Activated CD4-positive, alpha-beta T cell treated with anti-CD3 and anti-CD28 coated beads for 4 hours (primary cell): Measurements from ENCODE around the gene LGALS1.

Experiments used
- DNase-seq, 2 donors: peaks; one replicate each; pipeline ENCODE4 v3.0.0-alpha.2; 2020

LGALS1 gene

GRCh38 chr22:37674951-37675929 lies at the start of gene LGALS1:
TSS of gene LGALS1 (plus strand) at chr22:37675636. CDS start at chr22:37675703, 67 bp downstream.
- DNase-seq: peak; percentile 31 to 45

- no peak for DNase-seq
Observed at GRCh38 chr22:37625737-37626136, 49.7 kb upstream of the LGALS1 start.

GRCh38 chr22:37626144-37626543 lies 49.3 kb upstream of the LGALS1 start:
- DNase-seq: no peak

- DNase-seq: no peak
Observed at GRCh38 chr22:37626556-37627075, 48.8 kb upstream of the LGALS1 start.

- no peak for DNase-seq
Observed at GRCh38 chr22:37627121-37627520, 48.3 kb upstream of the LGALS1 start.

- peak; percentile 39 to 57 for DNase-seq
Observed at GRCh38 chr22:37627545-37627944, 47.9 kb upstream of the LGALS1 start.

GRCh38 chr22:37628830-37629229 lies 46.6 kb upstream of the LGALS1 start:
- no peak for DNase-seq

GRCh38 chr22:37629928-37630327 lies 45.5 kb upstream of the LGALS1 start:
- no peak for DNase-seq

GRCh38 chr22:37630839-37631435 lies 44.5 kb upstream of the LGALS1 start:
- no peak for DNase-seq

GRCh38 chr22:37631448-37632173 lies 43.8 kb upstream of the LGALS1 start:
- no peak for DNase-seq

- no peak for DNase-seq
Observed at GRCh38 chr22:37632174-37633088, 43.0 kb upstream of the LGALS1 start.

GRCh38 chr22:37633089-37633624 lies 42.3 kb upstream of the LGALS1 start:
- DNase-seq: no peak

- DNase-seq: no peak
Observed at GRCh38 chr22:37633625-37634416, 41.6 kb upstream of the LGALS1 start.

- DNase-seq: no peak
Observed at GRCh38 chr22:37634417-37634924, 41.0 kb upstream of the LGALS1 start.

GRCh38 chr22:37635157-37635556 lies 40.3 kb upstream of the LGALS1 start:
- no peak for DNase-seq

- DNase-seq: no peak
Observed at GRCh38 chr22:37636186-37636948, 39.1 kb upstream of the LGALS1 start.

GRCh38 chr22:37636949-37637273 lies 38.5 kb upstream of the LGALS1 start:
- no peak for DNase-seq

GRCh38 chr22:37638391-37639069 lies 36.9 kb upstream of the LGALS1 start:
- no peak for DNase-seq

- DNase-seq: peak in 1 of 2 donors; percentile 39
Observed at GRCh38 chr22:37639070-37639760, 36.2 kb upstream of the LGALS1 start, which contains the start of gene SH3BP1. TSS of gene SH3BP1 (plus strand) at chr22:37639669. CDS start at chr22:37639788, 119 bp downstream.
